ENCODE measurements around the gene VSIG1. TPM values are rescaled to one million over a fixed set of nuclear protein-coding genes. Genes with fewer than 3 reads are reported as not detected.

Gene VSIG1
- total RNA-seq, 1 donor from 2014 or later, result 0.73 TPM

DNA sequence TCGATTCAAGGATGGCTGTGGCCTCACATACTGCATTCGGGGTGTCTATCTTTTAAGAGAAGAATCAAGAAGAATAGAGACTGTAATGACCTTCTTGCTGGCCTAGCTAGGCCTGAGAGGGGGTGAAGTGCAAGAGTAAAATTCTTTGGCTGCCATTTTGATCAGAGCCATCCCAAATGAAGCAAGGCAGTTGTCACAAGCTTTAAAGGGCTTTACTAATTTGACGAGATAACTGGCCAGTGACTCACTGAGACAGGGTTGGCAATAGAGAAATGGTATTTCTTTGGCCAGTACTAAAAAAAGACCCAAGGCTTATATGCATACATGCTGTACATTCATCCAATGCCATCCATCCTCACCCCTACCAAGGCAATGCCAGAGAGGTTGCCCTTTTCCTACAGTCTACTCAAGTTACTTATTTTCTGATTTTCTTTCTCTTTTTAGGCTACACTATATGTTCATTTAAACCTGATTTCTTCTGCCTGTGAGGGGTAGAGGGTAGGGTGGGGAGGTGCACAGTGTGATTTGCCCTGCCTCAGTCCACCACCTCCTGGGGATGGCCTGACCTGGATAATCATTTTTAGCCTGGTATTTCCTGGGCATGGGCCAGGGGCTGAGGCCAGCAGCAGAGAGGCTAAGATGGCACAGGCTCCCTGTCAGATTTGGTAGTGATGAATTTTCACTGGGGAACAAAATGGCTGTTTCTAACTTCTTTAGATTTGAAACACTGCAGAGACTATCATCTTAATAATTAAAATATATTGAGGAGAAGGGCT lies 78.9 kb downstream of the VSIG1 start:
- Mint-ChIP-seq H3K36me3 (ENCODE audit: low read depth) (peaks cover 9% of the 10 kb centered on the region), H3K27ac (peak overlapping the region; percentile 31), H3K9me3 (no peaks in the 10 kb centered on the region), H3K4me1 (ENCODE audit: low read depth) (peaks cover 4% of the 10 kb centered on the region), H3K4me3 (no peak overlapping the region), H3K27me3 (ENCODE audit: insufficient read depth) (no peaks in the 10 kb centered on the region)
- intact Hi-C loops (cut with micrococcal nuclease), result no loop called here
- DNase-seq (ENCODE audit: low spot score), result no peak

DNA sequence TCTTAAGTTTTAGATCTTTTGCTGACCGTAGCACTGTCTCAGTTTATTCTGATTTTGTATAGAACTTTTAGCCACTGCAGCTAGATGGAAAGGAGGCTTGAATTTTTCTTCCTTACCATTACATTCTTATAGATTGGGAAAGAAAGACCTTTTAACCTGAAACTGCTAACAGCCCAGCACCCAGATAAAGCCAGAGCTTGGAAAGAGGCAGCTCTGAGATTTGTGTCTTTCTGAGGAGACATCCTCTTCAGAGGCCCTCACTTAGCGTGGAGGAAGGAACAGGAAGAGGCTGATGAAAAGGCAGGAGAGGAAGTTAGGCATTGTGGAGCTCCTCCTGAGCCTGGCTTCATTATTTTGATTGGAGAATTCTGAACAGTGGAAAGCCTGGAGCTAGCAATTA lies 81.8 kb downstream of the VSIG1 start:
- no peak overlapping the region for H3K27ac Mint-ChIP-seq
- intact Hi-C loops (cut with micrococcal nuclease), result no loop called here
- H3K36me3 Mint-ChIP-seq (ENCODE audit: low read depth), result peaks cover 21% of the 10 kb centered on the region
- no peak for DNase-seq (ENCODE audit: low spot score)
- H3K4me3 Mint-ChIP-seq, result no peak overlapping the region
- no peaks in the 10 kb centered on the region for H3K27me3 Mint-ChIP-seq (ENCODE audit: insufficient read depth)
- H3K9me3 Mint-ChIP-seq, result no peaks in the 10 kb centered on the region
- H3K4me1 Mint-ChIP-seq (ENCODE audit: low read depth), result peaks cover 4% of the 10 kb centered on the region

DNA sequence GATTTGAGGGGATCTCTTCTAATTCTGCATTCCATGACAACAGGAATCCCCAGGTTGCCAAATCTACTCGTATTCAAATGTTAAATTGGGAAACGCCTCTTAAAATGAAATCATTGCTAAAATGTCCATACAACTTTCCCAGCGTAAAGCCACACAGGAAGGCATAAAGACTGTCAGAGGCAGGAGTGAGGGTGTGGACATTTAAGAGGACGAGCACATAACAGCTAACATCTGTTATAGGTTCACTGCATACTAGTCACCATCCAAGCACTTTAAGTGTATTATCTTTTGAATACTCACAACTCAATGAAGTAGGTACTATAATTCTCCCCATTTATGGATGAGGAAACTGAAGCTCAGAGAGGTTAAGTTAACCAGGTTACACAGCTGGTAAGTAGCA lies 82.3 kb downstream of the VSIG1 start:
- intact Hi-C loops (cut with micrococcal nuclease), result no loop called here
- H3K36me3 Mint-ChIP-seq (ENCODE audit: low read depth), result peaks cover 23% of the 10 kb centered on the region
- H3K4me3 Mint-ChIP-seq, result no peak overlapping the region
- H3K27ac Mint-ChIP-seq, result no peak overlapping the region
- no peaks in the 10 kb centered on the region for H3K9me3 Mint-ChIP-seq
- no peak for DNase-seq (ENCODE audit: low spot score)
- peaks cover 4% of the 10 kb centered on the region for H3K4me1 Mint-ChIP-seq (ENCODE audit: low read depth)
- no peaks in the 10 kb centered on the region for H3K27me3 Mint-ChIP-seq (ENCODE audit: insufficient read depth)

Other genes starting within 250 kb of the VSIG1 start
- gene MID2, start 219.2 kb upstream of the VSIG1 start, total RNA-seq, result 5.1 and 6.6 TPM in 2 replicates
- not detected in 2 replicates for gene TEX13B, start 62.7 kb upstream of the VSIG1 start, total RNA-seq
- 42.5 and 44.1 TPM in 2 replicates for gene PSMD10, start 46.5 kb downstream of the VSIG1 start, total RNA-seq
- gene ATG4A, start 46.7 kb downstream of the VSIG1 start, total RNA-seq, result 9.6 and 9.8 TPM in 2 replicates